Endothelial cell (in vitro differentiated cells): ENCODE results near the gene ARHGAP26. TPM values are rescaled to one million over a fixed set of nuclear protein-coding genes. Genes with fewer than 3 reads are reported as not detected.

Experiments
- DNase-seq: peaks from one replicate; pipeline ENCODE4 v3.0.0; 2021; ENCODE audit warnings: low spot score
- H3K27ac Mint-ChIP-seq: one replicate; pipeline ENCODE4 v1.8.0; 2021; ENCODE audit warnings: mixed read lengths, inconsistent platforms; ENCODE audit not compliant: unreplicated experiment
- H3K27me3 Mint-ChIP-seq: one replicate; pipeline ENCODE4 v1.8.0; 2021; ENCODE audit warnings: mild to moderate bottlenecking, moderate library complexity, mixed read lengths, inconsistent platforms; ENCODE audit not compliant: unreplicated experiment
- H3K36me3 Mint-ChIP-seq: one replicate; pipeline ENCODE4 v1.8.0; 2021; ENCODE audit warnings: mild to moderate bottlenecking, low read depth, mixed read lengths, inconsistent platforms; ENCODE audit not compliant: unreplicated experiment
- H3K4me1 Mint-ChIP-seq: one replicate; pipeline ENCODE4 v1.8.0; 2021; ENCODE audit warnings: mild to moderate bottlenecking, mixed read lengths, inconsistent platforms; ENCODE audit not compliant: unreplicated experiment
- H3K4me3 Mint-ChIP-seq: one replicate; pipeline ENCODE4 v1.8.0; 2021; ENCODE audit warnings: mild to moderate bottlenecking, mixed read lengths, inconsistent platforms; ENCODE audit not compliant: unreplicated experiment
- H3K9me3 Mint-ChIP-seq: one replicate; pipeline ENCODE4 v1.8.0; 2021; ENCODE audit warnings: mixed read lengths, inconsistent platforms; ENCODE audit not compliant: unreplicated experiment
- CTCF ChIP-seq: fragments of 200-600 bp; sonication (generic); IDR thresholded peaks from one replicate; pipeline ENCODE4 v1.5.0; 2021; ENCODE audit warnings: antibody characterized with exemption; ENCODE audit not compliant: unreplicated experiment
- total RNA-seq: library from RNA; stranded (reverse); fragmentation: NEBNext Ultra II Directional; extraction: Animal tissue kit (Norgen Biotek cat#: 25700); gene quantifications from one replicate; pipeline ENCODE4 v1.2.1, GENCODE V29; 2021; ENCODE audit not compliant: unreplicated experiment

Gene ARHGAP26
- total RNA-seq, 1 donor from 2014 or later = 81.5 TPM

GRCh38 chr5:143214890-143215289 is 444.7 kb downstream of the ARHGAP26 start:
- Mint-ChIP-seq H3K27ac (no peak overlapping the region), H3K4me3 (no peak overlapping the region), H3K36me3 (peaks cover 57% of the 10 kb centered on the region), H3K9me3 (no peaks in the 10 kb centered on the region), H3K27me3 (peaks cover 6% of the 10 kb centered on the region), H3K4me1 (peaks cover 36% of the 10 kb centered on the region)
- DNase-seq = no peak
- no peak for TF ChIP-seq CTCF

GRCh38 chr5:143215690-143216089 is 445.5 kb downstream of the ARHGAP26 start:
- no peak for DNase-seq
- no peaks in the 10 kb centered on the region for H3K9me3 Mint-ChIP-seq
- peaks cover 6% of the 10 kb centered on the region for H3K27me3 Mint-ChIP-seq
- peak overlapping the region; percentile 53 for H3K4me3 Mint-ChIP-seq
- peaks cover 49% of the 10 kb centered on the region for H3K36me3 Mint-ChIP-seq
- no peak for TF ChIP-seq CTCF
- H3K4me1 Mint-ChIP-seq = peaks cover 43% of the 10 kb centered on the region
- no peak overlapping the region for H3K27ac Mint-ChIP-seq

GRCh38 chr5:143216211-143216610 is 446.0 kb downstream of the ARHGAP26 start:
- Mint-ChIP-seq H3K27me3 (peaks cover 6% of the 10 kb centered on the region), H3K4me1 (peaks cover 48% of the 10 kb centered on the region), H3K36me3 (peaks cover 49% of the 10 kb centered on the region), H3K27ac (no peak overlapping the region), H3K9me3 (no peaks in the 10 kb centered on the region), H3K4me3 (no peak overlapping the region)
- no peak for DNase-seq
- TF ChIP-seq CTCF = no peak

- Mint-ChIP-seq H3K9me3 (no peaks in the 10 kb centered on the region), H3K27ac (no peak overlapping the region), H3K4me3 (no peak overlapping the region), H3K4me1 (peaks cover 50% of the 10 kb centered on the region), H3K36me3 (peaks cover 52% of the 10 kb centered on the region), H3K27me3 (peaks cover 12% of the 10 kb centered on the region)
- DNase-seq = no peak
- TF ChIP-seq CTCF = no peak
Measured at GRCh38 chr5:143217065-143217803, 447.1 kb downstream of the ARHGAP26 start.

GRCh38 chr5:143217804-143218160 is 447.6 kb downstream of the ARHGAP26 start:
- Mint-ChIP-seq H3K4me3 (no peak overlapping the region), H3K4me1 (peaks cover 49% of the 10 kb centered on the region), H3K36me3 (peaks cover 52% of the 10 kb centered on the region), H3K27ac (peak overlapping the region; percentile 22), H3K9me3 (no peaks in the 10 kb centered on the region), H3K27me3 (peaks cover 14% of the 10 kb centered on the region)
- DNase-seq = no peak
- TF ChIP-seq CTCF = no peak
